GM21515 (cell line): ENCODE data around the gene SPIB.
"Not testable (repeated sequence)": the region's sequence is repeated elsewhere in the genome, so short reads cannot be mapped to it uniquely, and the experiment has no call there.

Experiments
- ATAC-seq: cut with Tn5 transposase; IDR thresholded peaks from one replicate; pipeline ENCODE4 v1.9.1; 2021; ENCODE audit not compliant: unreplicated experiment

Gene SPIB

DNA sequence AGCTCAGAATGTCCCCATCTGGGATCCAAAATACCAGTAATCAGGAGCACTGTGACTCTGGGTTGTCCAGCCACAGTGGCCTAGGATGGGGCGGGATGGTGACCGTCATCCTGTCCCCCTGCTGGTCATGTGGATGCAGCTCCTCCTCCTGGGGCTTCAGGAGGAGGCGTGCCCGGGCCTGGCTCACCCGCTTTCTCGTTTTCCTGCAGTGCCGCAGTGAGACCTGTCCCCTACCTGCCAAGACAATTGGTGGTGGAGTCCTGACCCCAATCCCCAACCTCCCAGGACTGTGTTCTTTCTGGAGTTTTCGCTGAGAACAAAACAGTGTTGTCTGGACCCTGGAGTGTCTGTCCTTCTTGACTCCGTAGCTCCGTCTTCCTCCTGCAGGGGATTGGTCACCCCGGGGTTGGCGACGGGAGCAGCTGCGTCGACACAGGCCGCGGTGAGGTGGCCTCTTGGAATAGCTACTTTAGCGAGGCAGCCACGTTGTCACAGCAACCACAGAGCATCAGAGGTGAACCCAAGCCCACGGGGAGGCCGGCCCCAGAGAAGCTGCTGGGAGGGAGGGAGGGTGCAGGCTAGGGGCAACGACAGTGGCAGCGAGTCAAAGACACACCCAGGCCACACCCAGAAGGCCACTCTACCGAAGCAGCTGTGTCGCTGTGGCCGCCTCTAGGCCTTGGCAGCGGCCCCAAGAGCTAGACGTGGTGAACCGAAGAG is 47.4 kb downstream of the SPIB start:
- ATAC-seq = no peak

DNA sequence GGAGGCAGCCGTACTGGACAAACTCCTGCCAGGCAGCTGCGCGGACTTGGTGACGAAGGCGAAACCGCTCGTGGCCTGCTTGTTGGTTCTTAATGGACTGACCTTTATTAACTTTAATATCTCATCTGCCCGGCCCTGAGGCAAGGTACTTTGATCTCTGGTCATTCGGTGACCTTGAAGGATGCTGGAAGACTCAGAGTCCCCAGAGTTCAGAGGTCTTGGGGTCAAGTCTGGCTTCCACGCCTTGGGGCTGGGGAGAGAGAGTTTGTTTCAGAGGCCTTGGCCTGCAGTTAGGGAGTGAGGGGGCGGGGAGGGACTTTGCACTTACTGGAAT is 47.9 kb downstream of the SPIB start:
- no peak for ATAC-seq

DNA sequence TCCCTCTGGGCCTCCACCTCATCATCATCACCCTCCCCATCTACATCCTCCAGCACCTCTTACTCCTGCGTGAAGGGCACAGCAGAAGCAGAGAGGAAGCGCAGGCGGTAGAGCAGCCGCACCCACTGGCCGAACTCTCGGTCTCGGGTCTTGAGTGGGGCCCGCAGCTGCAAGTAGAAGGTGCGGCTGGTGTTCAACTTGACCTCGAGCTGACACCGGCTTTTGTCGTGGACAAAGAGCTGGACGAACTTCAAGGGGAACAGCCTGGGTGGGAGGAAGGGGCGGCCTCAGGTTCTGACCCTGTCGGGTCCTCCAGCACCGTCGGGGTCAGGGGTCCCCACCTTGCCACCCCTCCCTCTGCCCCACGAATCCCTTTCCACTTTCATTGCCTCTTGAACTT is 48.8 kb downstream of the SPIB start:
- no peak for ATAC-seq

DNA sequence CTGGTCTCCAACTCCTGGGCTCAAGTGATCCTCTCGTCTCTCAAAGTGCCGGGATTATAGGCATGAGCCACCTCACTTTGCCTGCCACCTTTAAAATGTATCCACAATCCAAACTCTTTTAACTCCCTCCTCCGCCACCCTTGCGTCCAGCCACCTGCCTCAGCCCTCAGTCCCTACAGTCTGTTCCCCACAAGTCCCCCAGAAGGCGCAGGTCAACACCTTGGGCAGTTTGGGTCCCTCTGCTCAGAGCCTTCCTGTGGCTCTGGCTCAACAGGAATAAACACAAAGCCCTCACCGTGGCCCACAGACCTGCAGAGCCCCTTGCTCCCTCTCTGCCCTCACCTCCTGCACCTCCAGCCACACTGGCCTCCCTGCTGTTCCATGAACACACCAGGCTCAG is 50.1 kb downstream of the SPIB start:
- no peak for ATAC-seq

DNA sequence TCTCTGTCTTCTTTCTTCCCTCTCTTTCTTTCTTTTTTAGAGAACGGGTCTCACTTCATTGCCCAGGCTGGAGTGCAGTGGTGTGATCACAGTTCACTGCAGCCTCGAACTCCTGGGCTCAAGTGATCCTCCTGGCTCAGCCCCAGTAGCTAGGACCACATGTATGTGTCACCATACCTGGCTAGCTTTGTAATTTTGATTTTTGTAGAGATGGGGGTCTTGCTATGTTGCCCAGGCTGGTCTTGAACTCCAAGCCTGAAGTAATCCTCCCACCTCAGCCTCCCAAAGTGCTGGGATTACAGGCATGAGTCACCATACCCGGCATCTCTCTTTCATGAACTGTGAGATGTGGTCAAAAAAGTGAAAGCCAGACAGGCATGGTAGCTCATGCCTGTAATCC is 54.6 kb downstream of the SPIB start:
- ATAC-seq = not testable (repeated sequence)

DNA sequence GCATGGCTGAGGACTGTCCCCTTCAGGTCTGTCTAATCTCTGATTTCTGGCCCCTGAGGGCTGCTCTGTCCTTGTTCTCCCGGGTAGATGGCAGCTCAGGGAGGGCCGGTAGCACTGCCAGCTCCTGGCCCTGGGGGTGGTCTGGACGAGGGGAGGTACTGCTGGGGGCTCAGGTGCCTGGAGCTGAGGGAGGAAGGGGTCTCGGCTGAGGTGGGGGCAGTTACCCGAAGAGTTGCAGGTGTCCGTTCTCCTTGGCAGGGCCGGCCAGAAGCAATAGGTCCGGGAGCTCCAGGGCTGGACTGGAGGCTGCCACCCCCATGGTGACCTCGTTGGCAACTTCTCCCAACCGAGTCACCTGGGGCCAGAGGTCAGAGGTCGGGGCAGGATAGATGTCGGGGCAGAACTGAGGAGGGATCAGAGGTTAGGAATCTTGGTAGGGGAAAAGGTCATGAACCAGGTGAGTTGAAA is 56.4 kb downstream of the SPIB start:
- ATAC-seq = no peak

DNA sequence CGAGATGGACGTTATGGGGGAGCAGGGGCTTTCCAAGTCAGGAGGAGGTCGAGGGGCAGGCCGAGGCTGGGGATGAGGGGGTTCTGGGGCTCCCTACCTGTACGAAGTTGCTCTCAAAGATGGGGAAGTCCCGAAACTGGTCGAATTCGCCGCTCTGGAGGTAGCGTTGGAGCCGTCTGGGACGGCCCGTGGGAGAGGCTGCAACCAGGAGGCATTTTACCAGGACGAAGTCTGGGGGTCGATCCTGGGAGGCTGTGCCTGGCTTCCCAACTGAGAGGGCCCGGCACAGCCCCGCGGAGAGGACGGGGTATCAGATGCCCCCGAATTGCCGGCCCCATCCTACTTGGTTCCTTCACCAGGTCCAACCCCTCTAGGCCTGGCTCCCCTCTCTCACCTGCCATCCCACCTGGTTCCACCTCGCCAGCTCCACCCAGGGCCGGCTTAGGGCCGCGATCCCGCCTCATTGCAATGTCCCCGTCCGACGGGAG is 57.0 kb downstream of the SPIB start:
- ATAC-seq = no peak

DNA sequence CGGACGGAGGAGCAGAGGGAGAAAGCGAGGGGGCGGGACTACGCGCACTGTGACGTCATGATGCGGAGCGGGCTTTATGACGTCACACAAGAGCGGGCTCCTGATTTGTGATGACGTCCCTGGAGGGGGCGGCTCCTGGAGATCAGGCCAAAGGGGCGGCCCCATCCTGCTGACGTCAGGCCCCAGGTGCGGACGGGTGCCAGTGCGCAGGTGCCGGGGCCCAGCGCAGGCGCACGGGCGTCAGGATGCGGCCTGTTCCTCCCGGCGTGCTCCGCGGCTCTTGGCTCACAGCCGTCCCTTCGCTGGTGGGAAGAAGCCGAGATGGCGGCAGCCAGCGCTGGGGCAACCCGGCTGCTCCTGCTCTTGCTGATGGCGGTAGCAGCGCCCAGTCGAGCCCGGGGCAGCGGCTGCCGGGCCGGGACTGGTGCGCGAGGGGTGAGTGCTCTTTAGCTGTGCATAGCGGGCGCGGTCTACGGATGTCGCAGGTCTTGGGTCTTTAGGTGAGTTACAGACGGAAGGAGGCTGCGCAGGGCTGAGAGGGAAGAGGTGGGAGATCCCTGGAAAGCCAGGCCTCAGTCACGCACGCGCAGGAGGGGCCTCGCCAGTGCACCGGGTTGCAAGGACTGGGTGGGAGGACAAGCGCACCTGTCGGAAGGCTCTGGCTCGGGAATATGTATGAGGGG is 57.6 kb downstream of the SPIB start, which contains the start of the genes EMC10 and GARIN5A:
Gene EMC10 (plus strand): TSS at position 284 of the 683 bp plus-strand sequence. CDS start 38 bp downstream, at position 322.
Gene GARIN5A (minus strand): TSS at position 625 of the 683 bp plus-strand sequence. CDS start 460 bp downstream, at position 165.
- peak; percentile 71 for ATAC-seq

DNA sequence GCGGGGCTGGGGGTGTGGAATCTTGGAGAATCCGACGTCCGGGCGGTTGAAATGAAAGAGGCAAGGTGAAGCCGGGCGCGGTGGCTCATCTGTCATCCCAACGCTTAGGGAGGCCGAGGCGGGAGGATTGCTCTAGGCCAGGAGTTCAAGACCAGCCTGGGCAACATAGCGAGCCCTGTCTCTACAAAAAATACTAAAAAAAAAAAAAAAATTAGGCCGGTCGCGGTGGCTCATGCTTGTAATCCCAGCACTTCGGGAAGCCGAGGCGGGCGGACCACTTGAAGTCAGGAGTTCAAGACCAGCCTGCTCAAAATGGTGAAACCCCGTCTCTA is 58.1 kb downstream of the SPIB start:
- no peak for ATAC-seq

DNA sequence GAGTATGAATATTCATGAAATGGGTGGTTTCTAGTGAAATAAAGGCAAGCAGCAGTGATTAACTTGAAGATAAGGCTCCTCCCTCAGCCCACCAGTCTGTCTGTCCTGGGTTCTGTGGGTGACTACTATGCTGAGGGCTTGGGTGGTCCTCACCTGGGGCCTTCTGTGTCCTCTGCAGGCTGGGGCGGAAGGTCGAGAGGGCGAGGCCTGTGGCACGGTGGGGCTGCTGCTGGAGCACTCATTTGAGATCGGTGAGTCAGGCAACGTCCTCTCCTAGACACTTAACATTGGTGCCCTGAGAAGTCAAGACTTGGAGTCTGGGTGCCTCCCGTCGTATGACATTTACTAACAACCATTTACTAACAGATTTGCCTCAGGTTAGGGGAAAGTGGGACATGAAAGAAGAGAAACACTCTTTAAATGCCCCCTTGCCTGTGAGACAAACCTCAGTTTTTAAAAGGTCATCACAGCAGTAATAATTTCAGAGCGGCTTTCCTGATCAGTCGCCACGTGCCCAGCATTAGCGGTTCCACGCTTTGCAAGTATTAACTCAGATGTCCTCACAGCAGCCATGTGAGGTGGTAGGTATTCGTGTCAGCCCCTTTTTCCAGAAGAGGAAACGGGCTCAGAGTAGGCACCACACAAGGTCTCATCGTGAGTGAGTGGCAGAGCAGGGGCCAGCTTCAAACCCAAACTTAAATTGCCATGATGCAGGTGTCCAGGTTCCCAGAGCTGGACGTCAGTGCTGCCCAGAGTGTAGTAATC is 59.2 kb downstream of the SPIB start:
- no peak for ATAC-seq

DNA sequence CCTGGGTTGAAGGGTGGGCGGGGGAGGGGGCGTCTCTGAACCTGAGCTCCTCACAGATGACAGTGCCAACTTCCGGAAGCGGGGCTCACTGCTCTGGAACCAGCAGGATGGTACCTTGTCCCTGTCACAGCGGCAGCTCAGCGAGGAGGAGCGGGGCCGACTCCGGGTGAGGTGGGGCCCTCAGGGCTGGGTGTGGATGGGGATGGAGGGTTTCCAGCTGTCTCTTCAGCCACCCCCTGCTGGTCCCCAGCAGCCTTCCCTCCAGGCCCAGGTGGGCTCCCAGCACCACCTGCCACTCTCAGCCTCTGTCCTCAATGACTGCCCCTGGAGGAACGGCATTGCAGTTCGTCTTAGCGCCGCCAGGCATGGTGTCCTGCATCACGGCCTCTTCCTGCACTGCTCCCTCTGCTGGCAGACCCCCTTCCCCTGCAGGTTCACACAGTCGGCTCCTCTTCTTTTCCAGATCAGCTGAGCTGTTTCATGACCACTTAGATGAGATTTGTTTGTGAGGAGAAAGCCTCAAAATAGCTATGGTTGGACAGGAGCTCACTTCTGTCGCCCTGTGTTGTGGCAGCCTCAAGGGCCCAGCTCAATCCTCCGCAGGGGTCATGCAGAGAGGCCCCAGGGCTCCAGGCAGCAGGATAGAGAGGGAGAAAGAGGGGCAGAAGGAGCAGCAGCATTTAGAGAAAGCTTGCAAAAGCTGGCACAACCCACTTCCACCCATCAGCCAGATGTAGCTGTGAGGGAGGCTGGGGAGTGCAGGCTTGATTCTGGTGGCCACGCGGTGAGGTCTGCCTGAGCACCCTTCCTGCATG is 60.4 kb downstream of the SPIB start:
- ATAC-seq = no peak

DNA sequence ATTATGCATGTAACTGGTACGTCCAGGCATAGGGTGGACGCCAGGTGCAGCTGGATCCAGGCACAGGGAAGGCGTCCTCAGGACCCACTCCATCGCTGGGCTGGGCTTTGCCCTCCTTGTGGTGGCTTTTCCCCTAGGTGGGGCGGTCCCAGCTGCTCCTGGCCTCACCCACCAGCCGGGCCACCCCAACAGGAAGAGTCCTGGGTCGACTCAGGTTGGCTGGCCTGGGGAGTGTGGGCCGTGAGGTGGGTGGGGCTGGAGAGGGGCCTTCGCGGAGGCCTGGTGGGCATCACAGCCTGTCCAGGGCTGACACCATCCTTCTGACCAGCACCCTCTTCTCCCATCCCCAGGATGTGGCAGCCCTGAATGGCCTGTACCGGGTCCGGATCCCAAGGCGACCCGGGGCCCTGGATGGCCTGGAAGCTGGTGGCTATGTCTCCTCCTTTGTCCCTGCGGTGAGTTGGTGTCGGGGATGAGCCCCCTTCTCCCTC is 61.1 kb downstream of the SPIB start:
- no peak for ATAC-seq

DNA sequence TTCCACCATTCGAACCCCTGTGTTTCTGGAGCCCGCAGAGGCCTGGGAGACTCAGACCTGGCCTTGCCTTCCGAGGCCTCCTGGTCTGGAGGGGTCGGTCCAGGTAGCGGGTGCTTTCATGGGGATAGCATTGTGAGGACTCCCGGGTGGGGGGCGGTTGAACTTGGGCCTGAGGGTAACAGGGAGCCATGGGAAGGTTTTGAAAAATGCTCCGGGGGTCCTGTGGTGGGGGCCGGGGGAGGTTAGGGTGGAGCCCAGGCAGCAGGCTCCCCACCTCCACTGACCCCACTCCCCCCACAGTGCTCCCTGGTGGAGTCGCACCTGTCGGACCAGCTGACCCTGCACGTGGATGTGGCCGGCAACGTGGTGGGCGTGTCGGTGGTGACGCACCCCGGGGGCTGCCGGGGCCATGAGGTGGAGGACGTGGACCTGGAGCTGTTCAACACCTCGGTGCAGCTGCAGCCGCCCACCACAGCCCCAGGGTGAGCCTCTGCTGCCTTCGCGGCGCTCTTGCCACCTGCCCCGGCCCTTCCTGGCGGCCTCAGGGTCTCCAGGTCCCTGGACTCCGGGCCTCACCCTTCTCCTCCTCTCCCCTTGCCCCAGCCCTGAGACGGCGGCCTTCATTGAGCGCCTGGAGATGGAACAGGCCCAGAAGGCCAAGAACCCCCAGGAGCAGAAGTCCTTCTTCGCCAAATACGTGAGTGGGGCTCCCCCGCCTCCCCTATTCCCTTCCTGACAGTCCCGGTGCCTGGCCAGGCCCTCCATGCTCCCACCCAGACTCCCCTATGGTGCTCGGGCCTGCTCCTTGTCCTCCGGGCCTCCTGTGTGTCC is 61.8 kb downstream of the SPIB start:
- ATAC-seq = no peak
